Fibroblast of pulmonary artery (primary cell): ENCODE data around the gene SLC19A3.
"Not testable (repeated sequence)": the region's sequence is repeated elsewhere in the genome, so short reads cannot be mapped to it uniquely, and the experiment has no call there.

Experiments
- DNase-seq: peaks from one replicate; pipeline ENCODE4 v3.0.0-alpha.2; 2010; ENCODE audit warnings: low read depth
- H3K4me3 ChIP-seq: replicated peaks from 2 replicates; pipeline ENCODE4 v1.5.1; 2011; ENCODE audit warnings: low read depth, mild to moderate bottlenecking, control low read depth, low read length, moderate library complexity
- CTCF ChIP-seq: IDR thresholded peaks from 2 replicates; pipeline ENCODE4 v1.5.1; 2011; ENCODE audit warnings: mild to moderate bottlenecking, control low read depth, low read length, inconsistent platforms; ENCODE audit errors: missing control alignments

The SLC19A3 gene

GRCh38 chr2:227703280-227703732, 14.5 kb downstream of the SLC19A3 start:
- TF ChIP-seq CTCF = no peak
- DNase-seq = peak; percentile 44
- no peak overlapping the region for H3K4me3 ChIP-seq

- DNase-seq = no peak
- TF ChIP-seq CTCF = no peak
These were observed 16.3 kb downstream of the SLC19A3 start for GRCh38 chr2:227701556-227701955.

GRCh38 chr2:227696990-227697679, 20.7 kb downstream of the SLC19A3 start:
- TF ChIP-seq CTCF = no peak

More at GRCh38 chr2:227701556-227701955, 16.3 kb downstream of the SLC19A3 start:
- H3K4me3 ChIP-seq = no peak overlapping the region

GRCh38 chr2:227687189-227687588, 30.6 kb downstream of the SLC19A3 start:
- no peak overlapping the region for H3K4me3 ChIP-seq
- peak; percentile 3 for DNase-seq
- TF ChIP-seq CTCF = no peak

More at GRCh38 chr2:227696990-227697679, 20.7 kb downstream of the SLC19A3 start:
- H3K4me3 ChIP-seq = no peak overlapping the region
- DNase-seq = no peak

GRCh38 chr2:227684258-227684657, 33.6 kb downstream of the SLC19A3 start:
- DNase-seq = no peak
- TF ChIP-seq CTCF = no peak
- H3K4me3 ChIP-seq = no peak overlapping the region

- no peak overlapping the region for H3K4me3 ChIP-seq
- no peak for DNase-seq
- no peak for TF ChIP-seq CTCF
These were observed 39.9 kb downstream of the SLC19A3 start for GRCh38 chr2:227677928-227678327.

- TF ChIP-seq CTCF = no peak
- DNase-seq = no peak
- H3K4me3 ChIP-seq = no peak overlapping the region
These were observed 43.3 kb downstream of the SLC19A3 start for GRCh38 chr2:227674485-227674884.

- not testable (repeated sequence) for DNase-seq
These were observed 44.2 kb downstream of the SLC19A3 start for GRCh38 chr2:227673620-227674019.

More at GRCh38 chr2:227673620-227674019, 44.2 kb downstream of the SLC19A3 start:
- H3K4me3 ChIP-seq = not testable (repeated sequence)
